IMR-90 (cell line): ENCODE measurements around the gene ISOC1. TPM values are rescaled to one million over a fixed set of nuclear protein-coding genes. Genes with fewer than 3 reads are reported as not detected.

Source experiments
- ATAC-seq: fragments of 200-7000 bp; cut with Tn5 transposase; 2 replicates; pipeline ENCODE4 v1.9.1; 2020; ENCODE audit warnings: low read depth, mild to moderate bottlenecking, moderate library complexity
- BruUV-seq: library from RNA; stranded (reverse); fragments of 400-500 nt; replicated peaks from 2 replicates; lab custom pipeline; 2021; lab: Mats Ljungman, UMichigan
- CTCF ChIA-PET: fragments of 300-600 bp; formaldehyde crosslinking; extraction: SDS; loops from one replicate; lab custom pipeline; 2021; ENCODE audit warnings: antibody characterized with exemption; lab: Yijun Ruan, JAX
- POLR2A ChIA-PET: fragments of 300-600 bp; sonication (Branson Sonifier 250); formaldehyde crosslinking; loops from one replicate; lab custom pipeline; 2022; ENCODE audit warnings: antibody characterized with exemption; ENCODE audit not compliant: unreplicated experiment; lab: Charles Lee
- DNase-seq: peaks from one replicate; pipeline ENCODE4 v3.0.0; 2013
- H2AFZ ChIP-seq: replicated peaks from 2 replicates; pipeline ENCODE3; 2013; ENCODE audit warnings: low read length, mild to moderate bottlenecking; ENCODE audit not compliant: poor library complexity
- H2AK5ac ChIP-seq: 2 replicates; pipeline ENCODE4 v1.6.1; 2013; ENCODE audit warnings: low read depth, low read length, inconsistent platforms
- H2AK9ac ChIP-seq: replicated peaks from 2 replicates; pipeline ENCODE3; 2013; ENCODE audit warnings: mild to moderate bottlenecking, low read depth, low read length, moderate library complexity; ENCODE audit not compliant: poor library complexity
- H2BK120ac ChIP-seq: 2 replicates; pipeline ENCODE4 v1.6.1; 2013; ENCODE audit warnings: low read depth, low read length, inconsistent platforms
- H2BK15ac ChIP-seq: 3 replicates; pipeline ENCODE4 v1.6.1; 2013; ENCODE audit warnings: low read depth, low read length, inconsistent platforms
- H2BK20ac ChIP-seq: 2 replicates; pipeline ENCODE4 v1.6.1; 2013; ENCODE audit warnings: low read depth, mild to moderate bottlenecking, inconsistent platforms, low read length, moderate library complexity
- H2BK5ac ChIP-seq: 2 replicates; pipeline ENCODE4 v1.6.1; 2013; ENCODE audit warnings: mild to moderate bottlenecking, low read depth, low read length, inconsistent platforms; ENCODE audit not compliant: poor library complexity, severe bottlenecking
- H3K14ac ChIP-seq: replicated peaks from 2 replicates; pipeline ENCODE4 v1.6.1; 2013; ENCODE audit warnings: low read depth, low read length, inconsistent platforms
- H3K18ac ChIP-seq: 2 replicates; pipeline ENCODE4 v1.6.1; 2013; ENCODE audit warnings: low read depth, low read length, control low read depth
- H3K23ac ChIP-seq: 2 replicates; pipeline ENCODE4 v1.6.1; 2013; ENCODE audit warnings: low read depth, low read length, inconsistent platforms
- H3K27ac ChIP-seq: 2 replicates; pipeline ENCODE4 v1.5.1; 2013; ENCODE audit warnings: mild to moderate bottlenecking, control low read depth, low read length; ENCODE audit not compliant: insufficient read depth
- H3K27me3 ChIP-seq: 2 replicates; pipeline ENCODE4 v1.6.1; 2013; ENCODE audit warnings: low read length; ENCODE audit not compliant: control insufficient read depth, insufficient read depth
- H3K36me3 ChIP-seq: 2 replicates; pipeline ENCODE4 v1.6.1; 2013; ENCODE audit warnings: low read length, mixed read lengths; ENCODE audit not compliant: control insufficient read depth, insufficient read depth
- H3K4ac ChIP-seq: 2 replicates; pipeline ENCODE4 v1.6.1; 2013; ENCODE audit warnings: low read depth, low read length, inconsistent platforms
- H3K4me1 ChIP-seq: 2 replicates; pipeline ENCODE4 v1.6.1; 2013; ENCODE audit warnings: low read length, mixed read lengths; ENCODE audit not compliant: control insufficient read depth, insufficient read depth
- H3K4me2 ChIP-seq: 2 replicates; pipeline ENCODE4 v1.6.1; 2013; ENCODE audit warnings: low read depth, mild to moderate bottlenecking, control low read depth, low read length, moderate library complexity
- H3K4me3 ChIP-seq: 2 replicates; pipeline ENCODE4 v1.5.1; 2013; ENCODE audit warnings: low read depth, mild to moderate bottlenecking, control low read depth, low read length, moderate library complexity; ENCODE audit not compliant: insufficient read depth
- H3K56ac ChIP-seq: 2 replicates; pipeline ENCODE4 v1.6.1; 2013; ENCODE audit warnings: low read length, inconsistent platforms; ENCODE audit not compliant: insufficient read depth; ENCODE audit errors: extremely low read depth
- H3K79me1 ChIP-seq, 2 experiments: 2 replicates each; pipeline ENCODE4 v1.6.1; 2013; ENCODE audit warnings: low read length in 2 of 2, inconsistent platforms in 1 of 2, low read depth in 1 of 2
- H3K9ac ChIP-seq: 2 replicates; pipeline ENCODE4 v1.6.1; 2013; ENCODE audit warnings: low read depth, low read length, control low read depth
- H3K9me1 ChIP-seq: 2 replicates; pipeline ENCODE4 v1.6.1; 2013; ENCODE audit warnings: low read length, inconsistent platforms; ENCODE audit not compliant: insufficient read depth
- H3K9me3 ChIP-seq: 2 replicates; pipeline ENCODE4 v1.6.1; 2013; ENCODE audit warnings: low read length; ENCODE audit not compliant: control insufficient read depth, insufficient read depth
- H4K20me1 ChIP-seq: 2 replicates; pipeline ENCODE4 v1.6.1; 2013; ENCODE audit warnings: low read length, inconsistent platforms; ENCODE audit not compliant: insufficient read depth
- H4K5ac ChIP-seq: 2 replicates; pipeline ENCODE4 v1.6.1; 2013; ENCODE audit warnings: mild to moderate bottlenecking, low read depth, low read length, control low read depth
- H4K8ac ChIP-seq, 2 experiments: 2 replicates each; pipeline ENCODE4 v1.6.1; 2013; ENCODE audit warnings: low read depth in 2 of 2, low read length in 2 of 2, control low read depth in 1 of 2, inconsistent platforms in 1 of 2
- H4K91ac ChIP-seq: 2 replicates; pipeline ENCODE4 v1.6.1; 2013; ENCODE audit warnings: low read depth, low read length, inconsistent platforms; ENCODE audit not compliant: insufficient read depth
- BHLHE40 ChIP-seq: fragments of 150-350 bp; IDR thresholded peaks from 2 replicates; pipeline ENCODE4 v1.6.1; 2016; ENCODE audit warnings: mild to moderate bottlenecking, low read depth, low read length
- CEBPB ChIP-seq: IDR thresholded peaks from 2 replicates; pipeline ENCODE4 v1.6.1; 2012; ENCODE audit warnings: low read depth, low read length, improper control_type of control experiment
- CHD1 ChIP-seq: IDR thresholded peaks from 2 replicates; pipeline ENCODE4 v1.6.1; 2012; ENCODE audit warnings: low read depth, low read length, improper control_type of control experiment
- CTCF ChIP-seq: conservative IDR thresholded peaks from 2 replicates; pipeline ENCODE4 v1.5.1; 2012; ENCODE audit warnings: mild to moderate bottlenecking, low read depth, low read length, improper control_type of control experiment
- FOS ChIP-seq: fragments of 150-350 bp; IDR thresholded peaks from 2 replicates; pipeline ENCODE4 v1.6.1; 2016; ENCODE audit warnings: low read depth, low read length
- MAFK ChIP-seq: IDR thresholded peaks from 2 replicates; pipeline ENCODE4 v1.6.1; 2012; ENCODE audit warnings: low read depth, low read length, improper control_type of control experiment
- MAZ ChIP-seq: IDR thresholded peaks from 2 replicates; pipeline ENCODE4 v1.6.1; 2012; ENCODE audit warnings: low read depth, mild to moderate bottlenecking, low read length, improper control_type of control experiment, moderate library complexity, borderline replicate concordance
- MXI1 ChIP-seq: IDR thresholded peaks from 2 replicates; pipeline ENCODE4 v1.6.1; 2012; ENCODE audit warnings: low read depth, mild to moderate bottlenecking, low read length, moderate library complexity, borderline replicate concordance
- NFE2L2 ChIP-seq: fragments of 150-350 bp; IDR thresholded peaks from 2 replicates; pipeline ENCODE4 v1.6.1; 2016; ENCODE audit warnings: low read depth, mild to moderate bottlenecking, low read length
- POLR2A ChIP-seq: IDR thresholded peaks from 2 replicates; pipeline ENCODE4 v1.6.1; 2012; ENCODE audit warnings: mild to moderate bottlenecking, low read depth, low read length
- RAD21 ChIP-seq: IDR thresholded peaks from 2 replicates; pipeline ENCODE4 v1.6.1; 2012; ENCODE audit warnings: low read length, improper control_type of control experiment
- RCOR1 ChIP-seq: IDR thresholded peaks from 2 replicates; pipeline ENCODE4 v1.6.1; 2012; ENCODE audit warnings: mild to moderate bottlenecking, low read length, improper control_type of control experiment; ENCODE audit not compliant: insufficient replicate concordance
- SMC3 ChIP-seq: fragments of 150-350 bp; IDR thresholded peaks from 2 replicates; pipeline ENCODE4 v1.6.1; 2016; ENCODE audit warnings: low read depth, mild to moderate bottlenecking, antibody characterized with exemption, low read length, moderate library complexity
- USF2 ChIP-seq: fragments of 150-350 bp; IDR thresholded peaks from 2 replicates; pipeline ENCODE4 v1.6.1; 2017; ENCODE audit warnings: mild to moderate bottlenecking, antibody characterized with exemption, low read length, low read depth
- WGBS, 2 experiments: methylation state at CpG; one replicate each; pipeline versions ENCODE4 v1.1.5 to v1.1.7; 2013; ENCODE audit warnings: missing lambda C conversion rate in 2 of 2; ENCODE audit not compliant: insufficient read length in 1 of 2; ENCODE audit errors: extremely low coverage in 2 of 2; 5-methylcytosine and 5-hydroxymethylcytosine counted together
- dilution Hi-C: fragments of 300-500 bp; cut with HindIII; formaldehyde crosslinking; loops from one replicate; pipeline ENCODE4 v1.14.3; 2018; ENCODE audit warnings: low sequenced_read_pairs; ENCODE audit not compliant: unreplicated experiment
- in situ Hi-C: fragments of 300-500 bp; cut with MboI; formaldehyde crosslinking; loops from 3 replicates; pipeline ENCODE4 v1.14.3; 2019; ENCODE audit warnings: low sequenced_read_pairs, inconsistent platforms, mixed read lengths
- intact Hi-C: fragments of 100-400 bp; cut with micrococcal nuclease; formaldehyde crosslinking; loops from 2 replicates; pipeline ENCODE4 v1.10.0; 2022
- polyA plus RNA-seq, 3 experiments: library from polyadenylated mRNA; depleted of rRNA; stranded (reverse); fragments of >200 nt; gene quantifications; 2 replicates each; pipeline ENCODE4 v1.2.3, GENCODE V29; 2012; ENCODE audit warnings: low replicate concordance in 1 of 3
- total RNA-seq: library from RNA; depleted of rRNA; stranded (reverse); fragments of >200 nt; gene quantifications from 2 replicates; pipeline ENCODE4 v1.2.3, GENCODE V29; 2012

Gene ISOC1
- total and polyA plus RNA-seq, 2 of the 4 experiments (the other 2 are of a cell fraction), result 10.8 to 11.6 TPM

- no peak overlapping the region for H3K14ac ChIP-seq
- H4K91ac ChIP-seq, result no peak overlapping the region
- CTCF ChIA-PET, result interaction anchor here (1.2 kb wide), 1 partner anchor 16 kb away, joined by 4 read pairs; the partner anchor contains the start of gene ISOC1
- H3K18ac ChIP-seq, result no peak overlapping the region
- WGBS, 2 experiments, result no CpG with 5 or more reads among the region's 3 CpGs
- BruUV-seq, result no TSS peak
- no peak overlapping the region for H3K56ac ChIP-seq
- dilution Hi-C loops (no loop called here), in situ Hi-C loops (no loop called here), intact Hi-C loops (loop anchor here (5.0 kb wide), 1 partner anchor 657 kb away; no protein-coding TSS in a partner anchor)
- TF ChIP-seq RCOR1 (no peak), CHD1 (no peak), NFE2L2 (no peak), CEBPB (no peak), MXI1 (no peak), BHLHE40 (no peak), POLR2A (no peak), FOS (no peak), CTCF (no peak), MAZ (no peak), RAD21 (no peak), USF2 (no peak), SMC3 (no peak), MAFK (no peak)
- POLR2A ChIA-PET, result no interaction called here
- no peaks in the 10 kb centered on the region for H3K79me1 ChIP-seq
- peak; percentile 25 for DNase-seq
- no peak overlapping the region for H2BK120ac ChIP-seq
- no peak overlapping the region for H3K23ac ChIP-seq
- H3K4ac ChIP-seq, result no peak overlapping the region
- H2BK5ac ChIP-seq, result no peak overlapping the region
- no peak overlapping the region for H3K4me3 ChIP-seq
- no peaks in the 10 kb centered on the region; the same call in 1 of the 2 replicates for H3K9me1 ChIP-seq
- H3K27ac ChIP-seq, result no peak overlapping the region
- no peak overlapping the region for H4K8ac ChIP-seq
- H3K9ac ChIP-seq, result no peak overlapping the region
- H2AK9ac ChIP-seq, result no peak overlapping the region
- H3K4me1 ChIP-seq, result no peaks in the 10 kb centered on the region
- no peak overlapping the region for H2BK20ac ChIP-seq
- no peak overlapping the region for H2AFZ ChIP-seq
- no peak overlapping the region for H2BK15ac ChIP-seq
- no peaks in the 10 kb centered on the region for H3K27me3 ChIP-seq
- no peaks in the 10 kb centered on the region for H4K20me1 ChIP-seq
- no peak overlapping the region for H2AK5ac ChIP-seq
- H3K4me2 ChIP-seq, result no peak overlapping the region
- H4K5ac ChIP-seq, result no peak overlapping the region
- peaks cover 1% of the 10 kb centered on the region; the same call in 1 of the 2 replicates for H3K36me3 ChIP-seq
- no peak for ATAC-seq
- H3K9me3 ChIP-seq, result no peaks in the 10 kb centered on the region
Measured at GRCh38 chr5:129110742-129111141, 16.2 kb downstream of the ISOC1 start.
